ENCODE results near the gene LARGE2. TPM values are rescaled to one million over a fixed set of nuclear protein-coding genes. Genes with fewer than 3 reads are reported as not detected.

LARGE2 gene
- total and polyA plus RNA-seq, 10 donors: 2.5 to 18.8 (median 6.2) TPM

DNA sequence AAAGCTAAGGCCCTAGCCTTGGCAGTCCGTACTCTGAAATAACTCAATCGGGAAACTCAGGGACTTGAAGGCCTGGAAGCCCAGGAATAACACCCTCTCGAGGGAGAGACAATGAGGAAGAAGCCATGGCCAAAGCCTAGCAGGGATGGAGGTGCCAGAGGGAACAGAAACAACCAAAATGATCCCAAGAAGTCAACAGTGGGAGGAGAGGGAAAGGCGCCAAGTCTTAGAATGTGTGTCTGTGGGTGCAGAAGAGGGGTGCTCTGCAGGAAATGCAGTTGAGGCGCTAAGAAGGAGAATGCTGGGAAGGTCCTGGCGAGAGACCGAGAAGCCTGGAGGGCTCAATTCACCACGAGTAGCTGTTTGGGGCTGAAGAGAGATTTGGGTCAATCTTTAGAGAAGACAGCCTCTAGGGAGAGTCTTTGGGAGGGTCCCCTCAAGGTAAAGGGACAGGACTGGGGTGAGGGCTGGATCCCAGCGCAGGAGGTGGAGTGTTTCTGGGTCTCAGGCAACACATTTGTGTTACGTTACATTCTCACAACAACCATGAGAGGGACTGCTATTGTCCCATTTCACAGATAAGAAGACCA is 37.8 kb upstream of the LARGE2 start:
- 86 to 92% (median 90%) methylated on average over 10 of the region's 10 CpGs for WGBS, 5 donors
- DNase-seq: no peak
- peak overlapping the region in 4 of 8 donors; percentile 53 to 80 (median 59) for H3K4me3 ChIP-seq

DNA sequence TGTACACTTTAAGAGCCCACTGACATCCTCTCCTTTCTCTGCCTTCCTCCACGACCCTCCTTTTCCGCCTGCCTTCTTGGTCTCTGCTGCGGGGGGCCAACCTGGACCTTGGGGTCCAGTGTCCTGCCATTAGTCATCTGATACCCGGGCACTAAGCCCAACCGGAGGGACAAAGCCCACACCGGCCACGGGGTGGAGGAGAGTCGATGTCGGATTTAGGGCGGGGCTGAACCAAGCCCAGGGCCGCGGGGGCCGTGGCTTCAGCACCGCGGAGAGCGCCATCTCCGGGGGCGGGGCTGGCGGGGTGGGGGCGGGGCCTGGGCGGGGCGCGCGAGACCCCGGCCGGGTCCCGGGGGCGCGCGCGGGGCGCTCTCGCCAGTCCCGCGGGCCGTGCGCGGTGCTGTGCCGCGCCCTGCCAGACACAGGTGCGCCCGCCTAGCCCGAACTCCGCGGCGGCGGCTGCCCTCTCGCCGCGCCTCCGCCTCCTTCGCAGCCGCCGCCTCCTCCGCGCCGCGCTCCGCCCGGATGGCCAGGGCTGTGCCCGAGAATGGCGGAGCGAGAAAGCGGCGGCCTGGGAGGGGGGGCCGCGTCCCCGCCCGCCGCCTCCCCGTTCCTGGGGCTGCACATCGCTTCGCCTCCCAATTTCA is 37.1 kb upstream of the LARGE2 start, which contains the start of gene MAPK8IP1:
TSS of gene MAPK8IP1 (plus strand) at position 378 of the 647 bp plus-strand sequence. CDS start at position 548, 170 bp downstream.
- 2 to 4% (median 3%) methylated on average over 32 to 73 of the region's 73 CpGs for WGBS, 5 donors
- TF ChIP-seq POLR2AphosphoS5 (IDR thresholded peaks at IDR 0.05) (peak in 2 of 3 donors; percentile 43 to 57), POLR2A (IDR thresholded peaks at IDR 0.05) (no peak)

More for the DNA sequence above, 37.8 kb upstream of the LARGE2 start:
- Histone ChIP-seq H3K36me3 (peaks cover 0 to 36% (median 27%) of the 10 kb centered on the region in 6 donors), H3K9me3 (no peaks in the 10 kb centered on the region), H3K27ac (no peak overlapping the region), H3K27me3 (replicated peaks in 1 of 7) (peaks cover 0 to 18% (median 0%) of the 10 kb centered on the region in 7 donors), H3K4me1 (peaks cover 0 to 15% (median 14%) of the 10 kb centered on the region in 6 donors)
- intact Hi-C loops (cut with DNase I; ENCODE audit: low total_unique reads): no loop called here
- TF ChIP-seq, protein P1, sequence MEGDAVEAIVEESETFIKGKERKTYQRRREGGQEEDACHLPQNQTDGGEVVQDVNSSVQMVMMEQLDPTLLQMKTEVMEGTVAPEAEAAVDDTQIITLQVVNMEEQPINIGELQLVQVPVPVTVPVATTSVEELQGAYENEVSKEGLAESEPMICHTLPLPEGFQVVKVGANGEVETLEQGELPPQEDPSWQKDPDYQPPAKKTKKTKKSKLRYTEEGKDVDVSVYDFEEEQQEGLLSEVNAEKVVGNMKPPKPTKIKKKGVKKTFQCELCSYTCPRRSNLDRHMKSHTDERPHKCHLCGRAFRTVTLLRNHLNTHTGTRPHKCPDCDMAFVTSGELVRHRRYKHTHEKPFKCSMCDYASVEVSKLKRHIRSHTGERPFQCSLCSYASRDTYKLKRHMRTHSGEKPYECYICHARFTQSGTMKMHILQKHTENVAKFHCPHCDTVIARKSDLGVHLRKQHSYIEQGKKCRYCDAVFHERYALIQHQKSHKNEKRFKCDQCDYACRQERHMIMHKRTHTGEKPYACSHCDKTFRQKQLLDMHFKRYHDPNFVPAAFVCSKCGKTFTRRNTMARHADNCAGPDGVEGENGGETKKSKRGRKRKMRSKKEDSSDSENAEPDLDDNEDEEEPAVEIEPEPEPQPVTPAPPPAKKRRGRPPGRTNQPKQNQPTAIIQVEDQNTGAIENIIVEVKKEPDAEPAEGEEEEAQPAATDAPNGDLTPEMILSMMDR (IDR thresholded peaks at IDR 0.05 in 8 of 11, conservative IDR thresholded peaks at IDR 0.05 in 3 of 11): no peak
- TF ChIP-seq POLR2AphosphoS5 (IDR thresholded peaks at IDR 0.05) (no peak), POLR2A (IDR thresholded peaks at IDR 0.05) (no peak)

DNA sequence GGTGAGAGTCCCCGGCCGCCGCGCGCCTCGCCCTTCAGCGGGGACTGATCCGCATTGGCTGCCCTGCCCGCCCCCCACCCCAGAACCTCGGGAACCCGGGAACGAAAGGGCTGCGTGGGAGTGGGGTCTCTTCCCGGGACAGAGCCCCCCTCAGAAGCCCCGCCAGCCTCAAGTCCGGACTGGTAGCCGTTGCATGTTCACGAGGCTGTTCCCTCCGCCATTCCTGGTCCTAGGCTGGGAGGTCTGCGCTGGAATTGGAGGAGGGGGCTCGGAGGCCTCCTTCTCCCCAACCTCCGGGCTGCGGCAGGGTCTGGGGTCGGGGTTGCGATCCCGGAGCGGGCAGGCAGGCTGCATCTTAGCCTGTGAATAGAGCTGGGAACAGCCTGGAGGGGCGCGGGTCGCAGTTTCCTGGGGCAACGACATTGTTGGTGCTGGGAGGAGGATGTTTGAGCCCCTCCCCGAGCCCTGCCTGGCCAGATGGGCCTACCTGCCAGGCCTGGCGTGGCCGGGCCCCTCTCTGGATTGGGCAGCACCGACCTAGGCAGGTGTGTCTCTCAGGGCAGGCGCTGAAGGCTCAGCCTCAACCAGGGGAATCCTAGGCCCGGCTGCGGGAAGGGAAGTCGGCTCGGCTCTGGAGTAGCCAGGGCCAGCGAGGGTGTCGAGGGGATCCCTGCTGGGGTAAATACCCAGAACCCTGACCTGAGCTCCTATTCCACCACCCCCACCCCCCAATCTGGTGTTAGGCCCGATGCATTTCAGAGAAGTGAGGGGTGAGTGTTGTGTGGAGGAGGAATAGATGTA is 36.3 kb upstream of the LARGE2 start:
- WGBS, 5 donors: 14 to 20% (median 15%) methylated on average over 24 to 43 of the region's 43 CpGs
- intact Hi-C loops (cut with DNase I; ENCODE audit: low total_unique reads): no loop called here
- DNase-seq: no peak
- Histone ChIP-seq H3K9me3 (no peaks in the 10 kb centered on the region), H3K27me3 (replicated peaks in 1 of 7) (peaks cover 0 to 18% (median 0%) of the 10 kb centered on the region in 7 donors), H3K4me3 (peak overlapping the region; percentile 18 to 80 (median 50)), H3K36me3 (peaks cover 0 to 21% (median 14%) of the 10 kb centered on the region in 6 donors), H3K27ac (no peak overlapping the region), H3K4me1 (peaks cover 0 to 15% (median 14%) of the 10 kb centered on the region in 6 donors)
- TF ChIP-seq POLR2AphosphoS5 (IDR thresholded peaks at IDR 0.05) (peak in 1 of 3 donors; percentile 66), POLR2A (IDR thresholded peaks at IDR 0.05) (no peak)
- TF ChIP-seq, protein P1 (IDR thresholded peaks at IDR 0.05 in 8 of 11, conservative IDR thresholded peaks at IDR 0.05 in 3 of 11): no peak

More for the DNA sequence above, 37.1 kb upstream of the LARGE2 start, which contains the start of gene MAPK8IP1:
- intact Hi-C loops (cut with DNase I; ENCODE audit: low total_unique reads): no loop called here
- Histone ChIP-seq H3K4me1 (peaks cover 0 to 15% (median 14%) of the 10 kb centered on the region in 6 donors), H3K4me3 (peak within 1 kb of the TSS; percentile 18 to 80 (median 50)), H3K27me3 (replicated peaks in 1 of 7) (peaks cover 0 to 18% (median 0%) of the 10 kb centered on the region in 7 donors), H3K27ac (no peak within 1 kb of the TSS), H3K9me3 (no peaks in the 10 kb centered on the region), H3K36me3 (peaks cover 0 to 29% (median 21%) of the 10 kb centered on the region in 6 donors)
- DNase-seq: peak; percentile 88

DNA sequence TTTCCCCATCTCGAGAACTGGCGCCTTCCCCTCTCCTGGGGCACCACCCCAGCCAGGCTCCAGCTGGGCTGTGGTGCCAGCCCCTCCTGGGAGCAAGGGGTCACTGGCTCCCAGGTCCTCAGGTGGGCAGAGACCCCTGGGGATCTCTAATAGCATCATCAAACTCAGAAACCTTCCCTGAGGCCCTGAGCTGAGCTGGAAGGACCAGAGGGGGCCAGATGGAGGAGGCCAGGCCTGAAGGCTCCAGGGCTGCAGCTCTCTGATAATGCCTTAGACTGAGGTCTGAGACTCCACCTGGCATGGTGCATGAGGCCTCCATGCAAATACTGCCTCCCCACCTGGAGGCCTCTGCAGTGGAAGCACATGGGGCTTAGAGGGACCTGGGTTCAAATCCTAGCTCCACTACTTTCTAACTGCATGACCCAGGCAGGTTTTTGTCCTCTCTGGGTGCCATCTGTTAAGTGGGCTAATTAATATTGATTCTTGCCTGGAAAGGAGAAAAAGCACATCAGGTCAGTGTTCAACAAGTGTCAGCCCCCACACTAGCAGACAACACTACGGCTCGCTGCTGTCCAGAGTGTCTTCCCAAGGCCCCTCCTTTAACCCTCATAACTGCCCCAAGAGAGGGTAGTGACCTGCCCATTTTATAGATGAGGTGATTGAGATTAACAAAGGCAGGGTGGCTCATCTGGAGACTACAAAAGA is 35.5 kb upstream of the LARGE2 start:
- WGBS, 5 donors: 88 to 98% (median 89%) methylated on average over 4 of the region's 4 CpGs
- no peak for DNase-seq
- intact Hi-C loops (cut with DNase I; ENCODE audit: low total_unique reads): no loop called here
- H3K27ac ChIP-seq: no peak overlapping the region
- H3K36me3 ChIP-seq: peaks cover 0 to 13% (median 5%) of the 10 kb centered on the region in 6 donors
- H3K4me3 ChIP-seq: no peak overlapping the region
- peaks cover 0 to 15% (median 14%) of the 10 kb centered on the region in 6 donors for H3K4me1 ChIP-seq
- no peaks in the 10 kb centered on the region for H3K9me3 ChIP-seq
- TF ChIP-seq, protein P1 (IDR thresholded peaks at IDR 0.05 in 8 of 11, conservative IDR thresholded peaks at IDR 0.05 in 3 of 11): no peak
- TF ChIP-seq POLR2A (IDR thresholded peaks at IDR 0.05) (no peak), POLR2AphosphoS5 (IDR thresholded peaks at IDR 0.05) (no peak)
- H3K27me3 ChIP-seq (replicated peaks in 1 of 7): peaks cover 0 to 18% (median 0%) of the 10 kb centered on the region in 7 donors
